Mesendoderm (in vitro differentiated cells): ENCODE results near the gene SLIT3.

ENCODE experiments used
- DNase-seq: peaks from one replicate; pipeline ENCODE4 v3.0.0; 2013
- H2AK5ac ChIP-seq: 2 replicates; pipeline ENCODE4 v1.6.1; 2013; ENCODE audit warnings: low read length, inconsistent platforms
- H2BK120ac ChIP-seq: 2 replicates; pipeline ENCODE4 v1.6.1; 2013; ENCODE audit warnings: low read depth, mild to moderate bottlenecking, low read length, moderate library complexity, mixed read lengths
- H2BK15ac ChIP-seq: replicated peaks from 2 replicates; pipeline ENCODE4 v1.6.1; 2013; ENCODE audit warnings: low read depth, mild to moderate bottlenecking, moderate library complexity
- H2BK5ac ChIP-seq: 2 replicates; pipeline ENCODE4 v1.6.1; 2013; ENCODE audit warnings: low read length, inconsistent platforms
- H3K18ac ChIP-seq: 2 replicates; pipeline ENCODE4 v1.6.1; 2013; ENCODE audit warnings: mild to moderate bottlenecking, low read length, mixed read lengths
- H3K23ac ChIP-seq: one replicate; pipeline ENCODE4 v1.6.1; 2013; ENCODE audit warnings: low read length
- H3K27ac ChIP-seq: 2 replicates; pipeline ENCODE4 v1.5.1; 2013; ENCODE audit warnings: low read depth, mild to moderate bottlenecking, inconsistent platforms, low read length, moderate library complexity
- H3K27me3 ChIP-seq: 2 replicates; pipeline ENCODE4 v1.6.1; 2013; ENCODE audit warnings: low read length, control low read depth, mild to moderate bottlenecking, inconsistent platforms; ENCODE audit not compliant: insufficient read depth, poor library complexity
- H3K36me3 ChIP-seq: 2 replicates; pipeline ENCODE4 v1.6.1; 2013; ENCODE audit warnings: low read length, inconsistent platforms; ENCODE audit not compliant: control insufficient read depth, insufficient read depth
- H3K4ac ChIP-seq: one replicate; pipeline ENCODE4 v1.6.1; 2013; ENCODE audit warnings: low read depth, mild to moderate bottlenecking, low read length, moderate library complexity
- H3K4me1 ChIP-seq: 2 replicates; pipeline ENCODE4 v1.6.1; 2013; ENCODE audit warnings: low read depth, low read length, inconsistent platforms; ENCODE audit not compliant: control insufficient read depth
- H3K4me2 ChIP-seq: 2 replicates; pipeline ENCODE4 v1.6.1; 2013; ENCODE audit warnings: low read length
- H3K4me3 ChIP-seq: 2 replicates; pipeline ENCODE4 v1.5.1; 2013; ENCODE audit warnings: mild to moderate bottlenecking, low read length
- H3K56ac ChIP-seq: one replicate; pipeline ENCODE4 v1.6.1; 2013; ENCODE audit warnings: low read length
- H3K79me1 ChIP-seq: 2 replicates; pipeline ENCODE4 v1.6.1; 2013; ENCODE audit warnings: low read length, inconsistent platforms
- H3K79me2 ChIP-seq: 2 replicates; pipeline ENCODE4 v1.6.1; 2013; ENCODE audit warnings: mild to moderate bottlenecking, low read length; ENCODE audit not compliant: control insufficient read depth, insufficient read depth
- H3K9ac ChIP-seq: 2 replicates; pipeline ENCODE4 v1.6.1; 2013; ENCODE audit warnings: low read length, inconsistent platforms
- H4K5ac ChIP-seq: one replicate; pipeline ENCODE4 v1.6.1; 2013; ENCODE audit warnings: low read length
- H4K8ac ChIP-seq: one replicate; pipeline ENCODE4 v1.6.1; 2013; ENCODE audit warnings: low read depth, mild to moderate bottlenecking, control low read depth, low read length, moderate library complexity
- WGBS: extraction: QIAGEN DNeasy Blood & Tissue Kit; methylation state at CpG from one replicate; pipeline ENCODE4 v1.1.7; 2013; ENCODE audit warnings: low lambda C conversion rate, missing lambda C conversion rate; ENCODE audit not compliant: insufficient coverage; ENCODE audit errors: extremely low coverage; 5-methylcytosine and 5-hydroxymethylcytosine counted together

SLIT3 gene

GRCh38 chr5:168788107-168788506 lies 512.8 kb downstream of the SLIT3 start:
- H3K23ac ChIP-seq, result no peak overlapping the region
- no peak overlapping the region for H3K56ac ChIP-seq
- no peak overlapping the region for H3K9ac ChIP-seq
- H3K79me1 ChIP-seq, result no peaks in the 10 kb centered on the region
- H3K4me1 ChIP-seq, result no peaks in the 10 kb centered on the region
- WGBS, result no CpG with 5 or more reads among the region's 4 CpGs
- H3K79me2 ChIP-seq, result no peaks in the 10 kb centered on the region
- no peaks in the 10 kb centered on the region for H3K27me3 ChIP-seq
- no peak overlapping the region for H3K4me2 ChIP-seq
- no peak overlapping the region for H4K5ac ChIP-seq
- no peak overlapping the region for H2BK5ac ChIP-seq
- H3K4me3 ChIP-seq, result no peak overlapping the region
- H2AK5ac ChIP-seq, result no peak overlapping the region
- DNase-seq, result no peak
- H3K36me3 ChIP-seq, result no peaks in the 10 kb centered on the region
- no peak overlapping the region for H4K8ac ChIP-seq
- H3K18ac ChIP-seq, result no peak overlapping the region
- no peak overlapping the region for H2BK15ac ChIP-seq
- no peak overlapping the region for H3K27ac ChIP-seq
- H3K4ac ChIP-seq, result no peak overlapping the region
- no peak overlapping the region for H2BK120ac ChIP-seq

- Histone ChIP-seq H2AK5ac (no peak overlapping the region), H2BK5ac (no peak overlapping the region), H3K18ac (no peak overlapping the region), H3K9ac (no peak overlapping the region), H3K4me2 (no peak overlapping the region), H4K5ac (no peak overlapping the region), H2BK15ac (no peak overlapping the region), H3K4ac (no peak overlapping the region), H3K36me3 (no peaks in the 10 kb centered on the region), H3K23ac (no peak overlapping the region), H3K27me3 (no peaks in the 10 kb centered on the region), H3K4me3 (no peak overlapping the region), H4K8ac (no peak overlapping the region), H2BK120ac (no peak overlapping the region), H3K4me1 (no peaks in the 10 kb centered on the region), H3K79me2 (no peaks in the 10 kb centered on the region), H3K56ac (no peak overlapping the region), H3K27ac (no peak overlapping the region), H3K79me1 (no peaks in the 10 kb centered on the region)
- peak; percentile 25 for DNase-seq
- no CpG with 5 or more reads among the region's 3 CpGs for WGBS
Measured at GRCh38 chr5:168786147-168786546, 514.8 kb downstream of the SLIT3 start.

GRCh38 chr5:168784454-168784853 lies 516.5 kb downstream of the SLIT3 start:
- Histone ChIP-seq H2BK120ac (no peak overlapping the region), H3K4me2 (no peak overlapping the region), H2BK5ac (no peak overlapping the region), H3K4me3 (no peak overlapping the region), H3K79me1 (no peaks in the 10 kb centered on the region), H3K4me1 (no peaks in the 10 kb centered on the region), H3K4ac (no peak overlapping the region), H4K8ac (no peak overlapping the region), H3K18ac (no peak overlapping the region), H3K79me2 (no peaks in the 10 kb centered on the region), H2AK5ac (no peak overlapping the region), H4K5ac (no peak overlapping the region), H3K27ac (no peak overlapping the region), H3K56ac (no peak overlapping the region), H3K9ac (no peak overlapping the region), H3K23ac (no peak overlapping the region), H3K36me3 (no peaks in the 10 kb centered on the region), H2BK15ac (no peak overlapping the region), H3K27me3 (no peaks in the 10 kb centered on the region)
- DNase-seq, result no peak
- WGBS, result no CpG with 5 or more reads among the region's 4 CpGs

GRCh38 chr5:168781941-168782571 lies 518.9 kb downstream of the SLIT3 start:
- Histone ChIP-seq H2BK120ac (no peak overlapping the region), H2BK15ac (no peak overlapping the region), H3K36me3 (no peaks in the 10 kb centered on the region), H3K27ac (no peak overlapping the region), H3K4me3 (no peak overlapping the region), H3K23ac (no peak overlapping the region), H3K79me1 (no peaks in the 10 kb centered on the region), H3K56ac (no peak overlapping the region), H3K18ac (no peak overlapping the region), H4K5ac (no peak overlapping the region), H3K4me1 (no peaks in the 10 kb centered on the region), H2AK5ac (no peak overlapping the region), H4K8ac (no peak overlapping the region), H3K27me3 (no peaks in the 10 kb centered on the region), H3K4me2 (no peak overlapping the region), H3K4ac (no peak overlapping the region), H3K79me2 (no peaks in the 10 kb centered on the region), H2BK5ac (no peak overlapping the region), H3K9ac (no peak overlapping the region)
- WGBS, result no CpG with 5 or more reads among the region's 10 CpGs
- DNase-seq, result peak; percentile 35

- Histone ChIP-seq H3K4me1 (no peaks in the 10 kb centered on the region), H3K9ac (no peak overlapping the region), H3K27me3 (no peaks in the 10 kb centered on the region), H2BK15ac (no peak overlapping the region), H3K18ac (no peak overlapping the region), H3K23ac (no peak overlapping the region), H4K8ac (no peak overlapping the region), H3K27ac (no peak overlapping the region), H3K4me2 (no peak overlapping the region), H2AK5ac (no peak overlapping the region), H2BK5ac (no peak overlapping the region), H3K36me3 (no peaks in the 10 kb centered on the region), H2BK120ac (no peak overlapping the region), H3K79me1 (no peaks in the 10 kb centered on the region), H3K4me3 (no peak overlapping the region), H4K5ac (no peak overlapping the region), H3K56ac (no peak overlapping the region), H3K4ac (no peak overlapping the region), H3K79me2 (no peaks in the 10 kb centered on the region)
- no CpG with 5 or more reads among the region's 3 CpGs for WGBS
- peak; percentile 58 for DNase-seq
Measured at GRCh38 chr5:168780888-168781287, 520.1 kb downstream of the SLIT3 start.

- Histone ChIP-seq H4K5ac (no peak overlapping the region), H4K8ac (no peak overlapping the region), H3K79me1 (no peaks in the 10 kb centered on the region), H3K27ac (no peak overlapping the region), H3K18ac (no peak overlapping the region), H3K9ac (no peak overlapping the region), H3K27me3 (no peaks in the 10 kb centered on the region), H2AK5ac (no peak overlapping the region), H3K4me3 (no peak overlapping the region), H2BK5ac (no peak overlapping the region), H3K79me2 (no peaks in the 10 kb centered on the region), H2BK120ac (no peak overlapping the region), H3K4me1 (no peaks in the 10 kb centered on the region), H3K4ac (no peak overlapping the region), H3K36me3 (no peaks in the 10 kb centered on the region), H3K4me2 (no peak overlapping the region), H2BK15ac (no peak overlapping the region), H3K23ac (no peak overlapping the region), H3K56ac (no peak overlapping the region)
- WGBS, result no CpG with 5 or more reads among the region's 3 CpGs
- no peak for DNase-seq
Measured at GRCh38 chr5:168779333-168779732, 521.6 kb downstream of the SLIT3 start.
